Activated T-cell treated with anti-CD3 and anti-CD28 coated beads, Interleukin-2, amount 50 U/mL, for 24 hours (primary cell): ENCODE measurements around the gene CSF2.
A peak's percentile ranks its signal among the peaks of the same experiment; 100 is the strongest.

Source experiments
- DNase-seq: peaks from one replicate; pipeline ENCODE4 v3.0.0-alpha.2; 2020
- H3K27ac Mint-ChIP-seq: 2 replicates; pipeline ENCODE4 v1.8.0; 2020; ENCODE audit warnings: mild to moderate bottlenecking, mixed read lengths
- H3K27me3 Mint-ChIP-seq: 2 replicates; pipeline ENCODE4 v1.8.0; 2020; ENCODE audit warnings: mixed read lengths
- H3K36me3 Mint-ChIP-seq: 2 replicates; pipeline ENCODE4 v1.8.0; 2020; ENCODE audit warnings: low read depth, mixed read lengths
- H3K4me1 Mint-ChIP-seq: 2 replicates; pipeline ENCODE4 v1.8.0; 2020; ENCODE audit warnings: low read depth, mixed read lengths
- H3K4me3 Mint-ChIP-seq: 2 replicates; pipeline ENCODE4 v1.8.0; 2020; ENCODE audit warnings: mild to moderate bottlenecking, moderate library complexity, mixed read lengths
- H3K9me3 Mint-ChIP-seq: 2 replicates; pipeline ENCODE4 v1.8.0; 2020; ENCODE audit warnings: mixed read lengths

CSF2 gene

DNA sequence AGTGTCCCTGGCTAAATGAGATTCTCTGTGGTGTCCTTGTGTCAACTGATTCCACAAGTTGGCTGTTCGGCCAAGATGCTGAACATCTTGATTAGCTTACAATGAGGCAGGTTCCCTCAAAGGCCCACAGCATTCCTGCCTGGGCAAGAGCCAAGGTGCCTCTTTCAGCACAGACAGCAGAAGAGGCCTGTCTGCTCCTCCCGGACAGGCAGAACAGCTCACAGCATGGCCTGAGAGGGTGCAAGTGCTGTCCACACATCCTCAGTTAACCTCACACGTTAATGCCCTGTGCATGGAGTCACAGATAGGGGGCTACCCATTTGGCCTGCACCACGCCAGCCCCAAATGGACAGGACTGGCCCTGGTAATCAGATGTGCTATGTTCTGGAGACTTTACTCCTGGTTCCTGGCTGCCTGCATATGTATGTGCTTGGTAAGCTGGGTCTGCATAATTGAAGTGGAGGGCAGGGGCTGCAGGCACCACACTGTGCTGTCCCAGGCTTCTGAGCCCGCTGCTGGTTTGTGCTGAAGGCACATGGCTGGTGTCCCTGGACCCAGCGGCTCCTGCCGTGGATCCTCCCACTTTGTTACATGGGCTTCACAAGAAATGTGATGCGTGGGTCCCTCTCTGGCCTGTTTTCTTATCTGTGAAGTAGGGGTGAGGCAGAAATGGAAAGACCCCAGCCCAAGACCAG is 8.9 kb downstream of the CSF2 start:
- Mint-ChIP-seq H3K4me3 (peak overlapping the region; percentile 18), H3K4me1 (peaks cover 68% of the 10 kb centered on the region), H3K27me3 (no peaks in the 10 kb centered on the region), H3K9me3 (no peaks in the 10 kb centered on the region), H3K27ac (peak overlapping the region; percentile 88), H3K36me3 (no peaks in the 10 kb centered on the region)
- DNase-seq, result peak; percentile 42

DNA sequence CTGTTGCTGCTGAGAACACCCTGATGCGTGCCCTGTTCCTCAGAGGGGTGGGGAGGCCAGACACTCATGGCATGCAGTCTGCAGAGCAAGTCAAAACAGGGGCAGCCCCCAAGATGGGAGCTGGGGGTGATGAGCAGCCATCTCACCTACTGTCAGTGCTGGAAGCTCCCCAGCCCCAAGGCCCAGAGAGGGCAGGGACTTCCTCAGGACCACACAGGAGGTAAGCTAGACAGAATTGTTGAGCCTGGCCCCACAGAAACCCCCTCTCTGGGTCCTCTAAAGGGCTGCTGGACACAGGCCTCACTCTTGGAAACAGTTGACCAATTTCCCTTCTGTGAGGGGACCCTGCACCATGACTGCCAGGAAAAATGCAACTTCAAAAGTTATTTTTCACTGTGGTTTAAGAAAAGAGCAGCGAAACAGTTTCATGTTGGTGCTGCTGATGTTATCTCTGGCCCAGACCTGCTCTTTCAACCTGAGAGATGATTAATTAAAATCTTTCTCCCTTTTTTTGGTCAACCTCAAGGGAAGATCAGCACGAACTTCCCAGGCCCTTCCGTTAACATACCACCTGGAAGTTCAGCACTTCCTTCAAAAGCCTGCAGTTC is 9.6 kb downstream of the CSF2 start:
- Mint-ChIP-seq H3K4me1 (peaks cover 63% of the 10 kb centered on the region), H3K4me3 (peak overlapping the region; percentile 18), H3K27me3 (no peaks in the 10 kb centered on the region), H3K9me3 (no peaks in the 10 kb centered on the region), H3K36me3 (no peaks in the 10 kb centered on the region), H3K27ac (peak overlapping the region; percentile 88)
- DNase-seq, result peak; percentile 68

DNA sequence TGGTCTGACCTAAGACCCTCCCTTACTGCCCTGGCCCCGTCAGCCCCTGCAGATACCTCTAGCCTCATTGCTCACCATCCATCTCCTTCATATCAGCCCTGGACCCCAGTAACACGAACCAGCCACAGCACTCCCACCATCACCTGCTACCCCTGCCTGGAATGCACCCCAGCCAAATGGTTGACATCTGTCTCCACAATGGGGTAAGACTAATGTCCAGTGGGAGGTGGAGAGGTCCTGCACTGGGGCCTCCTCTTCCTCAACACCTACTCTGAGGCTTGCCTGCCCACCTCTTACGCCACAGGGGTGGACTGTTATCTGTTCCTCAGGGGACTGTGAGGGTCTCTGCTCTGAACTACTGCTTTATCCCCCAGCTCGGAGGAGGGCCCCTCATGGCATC is 12.1 kb downstream of the CSF2 start:
- H3K27ac Mint-ChIP-seq, result peak overlapping the region; percentile 19

DNA sequence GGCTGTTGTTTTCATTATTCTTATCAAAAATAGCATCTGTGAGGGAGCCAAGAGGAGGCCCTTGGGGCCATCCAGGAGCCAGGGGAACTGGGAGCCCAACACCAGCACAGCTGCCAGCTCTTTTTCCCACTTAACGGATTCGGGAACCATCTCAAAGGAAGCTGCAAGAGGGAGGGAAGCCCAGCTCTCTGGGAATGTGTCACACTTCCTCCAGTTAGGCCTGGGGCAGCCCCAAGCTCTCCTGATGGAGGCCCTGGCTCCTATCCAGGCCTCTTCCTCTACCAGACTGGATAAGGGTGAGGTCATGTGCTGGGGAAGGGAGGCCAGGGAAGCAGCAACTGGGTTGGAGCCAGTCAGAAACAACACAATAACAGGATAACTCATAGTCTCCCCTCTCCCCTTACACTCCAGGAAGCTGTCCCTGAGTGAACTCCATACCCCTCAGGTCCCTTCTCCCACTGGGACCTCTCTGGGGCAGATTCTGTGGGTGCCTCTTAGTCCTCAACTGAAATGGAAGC is 12.7 kb downstream of the CSF2 start:
- Mint-ChIP-seq H3K4me1 (peaks cover 61% of the 10 kb centered on the region), H3K4me3 (no peak overlapping the region), H3K27me3 (no peaks in the 10 kb centered on the region), H3K36me3 (no peaks in the 10 kb centered on the region), H3K27ac (no peak overlapping the region), H3K9me3 (peaks cover 3% of the 10 kb centered on the region)
- DNase-seq, result peak; percentile 26

More for the DNA sequence above, 12.1 kb downstream of the CSF2 start:
- Mint-ChIP-seq H3K4me3 (no peak overlapping the region), H3K27me3 (no peaks in the 10 kb centered on the region), H3K9me3 (peaks cover 3% of the 10 kb centered on the region), H3K4me1 (peaks cover 61% of the 10 kb centered on the region), H3K36me3 (no peaks in the 10 kb centered on the region)
- peak; percentile 29 for DNase-seq

DNA sequence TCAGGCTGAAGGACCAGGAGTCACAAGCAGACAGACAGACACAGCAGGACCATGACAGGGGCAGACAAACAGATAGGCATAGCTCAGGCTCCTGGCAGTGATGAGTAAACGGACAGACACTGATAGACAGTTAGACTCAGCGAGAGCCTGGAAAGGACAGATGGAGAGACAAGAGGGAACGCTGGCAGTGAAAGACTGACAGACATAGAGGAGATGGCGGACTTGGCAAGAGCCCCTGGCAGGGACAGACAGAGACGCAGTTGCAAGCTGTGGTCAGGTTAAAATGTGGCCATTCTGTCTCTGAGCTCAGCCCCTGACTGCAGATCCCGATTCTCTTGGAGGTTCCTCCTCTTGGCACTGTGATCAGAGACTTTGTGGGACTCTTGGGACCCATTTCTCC is 13.6 kb downstream of the CSF2 start:
- Mint-ChIP-seq H3K4me1 (peaks cover 53% of the 10 kb centered on the region), H3K4me3 (no peak overlapping the region), H3K36me3 (no peaks in the 10 kb centered on the region), H3K27me3 (no peaks in the 10 kb centered on the region), H3K9me3 (peaks cover 3% of the 10 kb centered on the region), H3K27ac (no peak overlapping the region)
- DNase-seq, result peak; percentile 30

DNA sequence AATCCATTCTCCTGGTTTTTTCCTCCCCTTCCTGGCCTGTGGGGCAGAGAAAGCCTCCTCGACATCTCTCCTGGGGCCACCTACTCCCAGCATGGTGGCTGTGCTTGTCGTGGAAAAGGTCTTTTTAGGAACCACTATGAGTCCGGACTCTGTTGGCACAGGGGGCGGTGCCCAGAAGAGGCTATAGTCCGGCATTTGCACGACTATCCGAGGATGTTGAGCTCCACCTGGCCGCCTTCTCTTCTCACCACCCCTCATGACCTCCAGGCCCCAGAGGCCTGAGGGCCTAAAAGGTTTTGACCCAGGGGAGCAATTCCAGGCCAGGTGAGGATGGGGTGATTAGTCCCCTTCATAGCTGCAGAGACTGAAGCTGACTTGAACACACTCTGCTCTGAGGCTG is 14.1 kb downstream of the CSF2 start:
- peak; percentile 29 for DNase-seq
- Mint-ChIP-seq H3K36me3 (no peaks in the 10 kb centered on the region), H3K27me3 (no peaks in the 10 kb centered on the region), H3K4me3 (no peak overlapping the region), H3K9me3 (peaks cover 3% of the 10 kb centered on the region), H3K4me1 (peaks cover 48% of the 10 kb centered on the region), H3K27ac (no peak overlapping the region)

DNA sequence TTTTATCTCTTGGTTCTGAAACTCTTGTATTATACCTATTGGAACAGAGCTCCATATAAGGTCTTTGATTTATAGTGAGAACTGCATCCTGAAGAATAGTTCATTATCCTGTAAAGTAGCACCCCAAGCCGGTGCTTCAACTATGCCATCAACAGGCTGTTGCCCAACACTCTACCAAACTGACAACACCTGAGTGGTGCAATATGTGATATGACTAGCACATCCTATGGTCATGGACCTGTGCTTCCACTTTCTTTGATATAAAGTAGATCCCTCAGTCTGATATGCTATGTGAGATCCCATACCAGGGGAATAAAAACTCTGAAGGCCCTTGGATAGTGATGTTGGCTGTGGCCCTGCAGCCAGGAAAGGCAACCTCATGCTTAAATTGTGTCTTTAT is 15.8 kb downstream of the CSF2 start:
- Mint-ChIP-seq H3K4me3 (no peak overlapping the region), H3K9me3 (peaks cover 3% of the 10 kb centered on the region), H3K4me1 (peaks cover 39% of the 10 kb centered on the region), H3K27me3 (peaks cover 4% of the 10 kb centered on the region), H3K27ac (no peak overlapping the region), H3K36me3 (no peaks in the 10 kb centered on the region)
- no peak for DNase-seq

DNA sequence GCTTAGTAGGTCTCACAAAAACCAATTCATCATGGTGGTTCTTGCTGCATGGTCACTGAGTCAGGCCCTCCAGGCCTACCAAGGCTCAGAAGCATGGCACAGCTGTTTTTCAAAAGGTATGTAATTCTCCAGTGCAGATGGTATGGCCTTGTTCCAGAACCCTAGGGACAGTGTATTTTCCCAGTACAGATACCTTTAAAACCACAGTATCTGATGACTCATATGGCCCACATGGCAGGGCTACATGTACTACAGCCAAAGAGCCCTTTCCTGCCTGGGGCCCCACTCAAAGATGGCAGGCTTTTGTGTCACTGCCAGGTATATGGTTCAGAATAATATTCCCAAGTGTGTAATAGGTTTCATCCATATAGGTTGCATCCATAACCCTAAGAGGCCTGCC is 16.5 kb downstream of the CSF2 start:
- Mint-ChIP-seq H3K27ac (no peak overlapping the region), H3K9me3 (peaks cover 3% of the 10 kb centered on the region), H3K4me3 (no peak overlapping the region), H3K27me3 (peaks cover 4% of the 10 kb centered on the region), H3K36me3 (no peaks in the 10 kb centered on the region), H3K4me1 (peaks cover 42% of the 10 kb centered on the region)
- peak; percentile 28 for DNase-seq

DNA sequence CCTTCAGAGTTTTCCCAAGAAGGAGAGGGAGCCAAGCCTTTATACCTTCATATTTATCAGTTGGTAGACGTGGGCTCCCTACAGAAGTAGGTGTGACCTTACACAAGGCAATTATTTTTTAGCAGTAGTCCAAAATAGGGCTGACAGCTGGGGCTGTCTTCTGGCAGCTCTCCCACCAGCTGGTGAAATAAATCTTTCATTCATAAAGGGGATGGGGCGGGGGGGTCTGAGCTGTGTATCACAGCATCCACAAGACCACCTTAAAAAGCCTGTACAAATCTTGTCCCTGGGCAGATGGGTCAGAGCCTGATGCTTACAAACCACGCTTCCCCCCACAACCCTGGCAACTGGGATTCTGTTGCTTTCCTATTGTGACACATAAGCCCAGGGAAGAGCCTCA is 19.7 kb downstream of the CSF2 start:
- H3K27me3 Mint-ChIP-seq, result peaks cover 4% of the 10 kb centered on the region
- no peaks in the 10 kb centered on the region for H3K36me3 Mint-ChIP-seq
- H3K4me3 Mint-ChIP-seq, result no peak overlapping the region
- peak; percentile 9 for DNase-seq
- H3K9me3 Mint-ChIP-seq, result peaks cover 3% of the 10 kb centered on the region
- H3K4me1 Mint-ChIP-seq, result peaks cover 57% of the 10 kb centered on the region
- H3K27ac Mint-ChIP-seq, result no peak overlapping the region

DNA sequence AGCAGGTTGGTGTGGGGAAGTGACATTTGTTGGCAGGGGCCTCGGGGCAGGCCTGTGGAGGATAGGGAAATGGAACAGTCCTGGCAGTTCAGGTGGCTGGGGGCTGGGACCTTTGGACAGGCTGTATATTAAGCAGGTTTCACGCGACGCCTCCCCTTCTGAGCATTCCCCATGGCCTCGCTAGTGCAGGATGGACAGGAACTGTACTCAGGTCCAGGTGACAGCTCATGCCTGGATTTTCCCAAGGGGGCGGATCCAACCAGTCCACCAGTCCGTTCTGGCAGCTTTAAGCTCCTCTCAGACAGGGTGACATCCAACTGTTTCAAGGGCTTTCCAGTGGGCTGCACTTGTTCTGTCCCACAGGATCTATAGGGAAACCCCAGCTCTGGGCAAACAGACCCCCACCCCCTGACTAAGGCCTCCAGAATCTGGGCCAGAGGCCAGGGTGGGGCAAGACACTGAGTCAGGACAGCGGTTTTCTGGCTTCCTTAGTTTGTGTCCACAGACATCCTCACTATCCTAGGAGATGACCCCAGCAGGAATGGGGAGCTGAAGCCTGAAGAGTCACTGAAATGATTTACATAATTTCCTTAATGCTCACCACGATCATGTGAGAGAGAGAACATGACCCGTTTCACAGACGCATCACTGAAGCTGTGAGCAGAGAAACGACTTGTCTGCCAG is 20.9 kb downstream of the CSF2 start:
- DNase-seq, result peak; percentile 34
- Mint-ChIP-seq H3K4me3 (no peak overlapping the region), H3K27me3 (peaks cover 4% of the 10 kb centered on the region), H3K4me1 (peaks cover 65% of the 10 kb centered on the region), H3K9me3 (peaks cover 3% of the 10 kb centered on the region), H3K27ac (no peak overlapping the region), H3K36me3 (no peaks in the 10 kb centered on the region)

DNA sequence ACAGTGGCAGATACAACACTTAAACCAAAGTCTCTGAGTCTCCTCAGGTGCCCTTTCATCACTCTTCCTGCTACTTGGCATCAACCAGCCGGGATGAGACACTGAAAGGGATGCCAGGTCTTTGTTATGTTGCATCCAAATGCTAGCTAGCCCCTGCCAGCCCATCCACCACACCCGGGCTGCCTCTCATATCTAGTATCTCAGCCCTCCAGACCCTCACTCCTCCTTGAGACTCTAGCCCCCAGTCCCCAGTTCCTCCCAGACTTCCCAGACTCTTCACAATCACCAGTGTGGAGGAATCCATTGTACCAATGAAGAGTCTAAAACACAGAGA is 21.5 kb downstream of the CSF2 start:
- Mint-ChIP-seq H3K36me3 (no peaks in the 10 kb centered on the region), H3K4me3 (no peak overlapping the region), H3K4me1 (peaks cover 65% of the 10 kb centered on the region), H3K9me3 (peaks cover 1% of the 10 kb centered on the region), H3K27ac (peak overlapping the region; percentile 53), H3K27me3 (peaks cover 4% of the 10 kb centered on the region)
- peak; percentile 35 for DNase-seq

DNA sequence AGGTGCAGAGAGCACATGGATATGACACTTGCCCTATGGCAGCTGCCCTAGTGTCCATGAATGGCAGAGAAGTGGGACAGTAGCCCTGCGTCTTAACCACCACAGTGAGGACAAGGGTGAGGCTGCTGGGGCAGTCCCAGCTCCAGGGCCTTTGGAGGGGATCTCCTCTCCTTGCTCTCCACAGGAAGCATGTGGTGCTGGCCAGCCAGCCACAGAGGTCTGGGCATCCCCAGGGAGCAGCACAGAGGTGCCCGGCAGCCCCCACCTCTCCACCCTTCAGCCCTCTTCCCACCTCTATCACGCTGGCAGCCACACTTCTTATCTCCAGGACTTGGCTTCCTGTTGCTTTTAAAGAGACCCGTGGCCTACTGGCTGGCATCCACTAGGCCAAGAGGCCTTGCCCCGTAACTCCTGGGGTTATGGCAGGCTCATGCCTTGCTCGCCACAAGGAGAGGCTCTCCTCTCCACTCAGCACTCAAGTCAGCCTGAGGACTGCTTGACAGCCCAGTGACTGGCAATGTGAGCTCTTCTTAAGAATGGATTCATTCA is 21.9 kb downstream of the CSF2 start:
- H3K9me3 Mint-ChIP-seq, result no peaks in the 10 kb centered on the region
- H3K27me3 Mint-ChIP-seq, result peaks cover 4% of the 10 kb centered on the region
- H3K4me3 Mint-ChIP-seq, result no peak overlapping the region
- no peak for DNase-seq
- H3K4me1 Mint-ChIP-seq, result peaks cover 65% of the 10 kb centered on the region
- H3K27ac Mint-ChIP-seq, result peak overlapping the region; percentile 18
- no peaks in the 10 kb centered on the region for H3K36me3 Mint-ChIP-seq

DNA sequence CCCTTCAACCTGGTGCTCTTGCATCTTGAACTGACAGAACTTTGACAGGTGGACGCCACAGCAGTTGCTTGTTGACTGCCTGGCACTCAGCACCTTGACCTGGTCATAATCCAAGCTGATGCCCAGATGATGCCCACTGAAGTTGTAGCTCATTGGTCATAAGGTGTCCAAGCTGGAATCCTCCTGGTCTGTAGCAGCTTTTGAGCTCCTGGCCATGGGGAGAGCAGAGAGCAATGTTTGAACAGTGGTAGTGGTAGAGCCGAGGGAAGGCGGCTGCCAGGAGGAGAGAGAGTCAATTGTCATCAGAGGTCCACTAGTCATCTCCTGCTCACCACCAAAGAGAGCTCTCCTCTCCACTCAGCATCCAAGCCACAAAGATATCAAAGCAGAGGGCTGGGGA is 23.3 kb downstream of the CSF2 start:
- Mint-ChIP-seq H3K27me3 (peaks cover 4% of the 10 kb centered on the region), H3K4me1 (peaks cover 77% of the 10 kb centered on the region), H3K9me3 (no peaks in the 10 kb centered on the region), H3K27ac (peak overlapping the region; percentile 73), H3K4me3 (no peak overlapping the region), H3K36me3 (no peaks in the 10 kb centered on the region)
- no peak for DNase-seq

DNA sequence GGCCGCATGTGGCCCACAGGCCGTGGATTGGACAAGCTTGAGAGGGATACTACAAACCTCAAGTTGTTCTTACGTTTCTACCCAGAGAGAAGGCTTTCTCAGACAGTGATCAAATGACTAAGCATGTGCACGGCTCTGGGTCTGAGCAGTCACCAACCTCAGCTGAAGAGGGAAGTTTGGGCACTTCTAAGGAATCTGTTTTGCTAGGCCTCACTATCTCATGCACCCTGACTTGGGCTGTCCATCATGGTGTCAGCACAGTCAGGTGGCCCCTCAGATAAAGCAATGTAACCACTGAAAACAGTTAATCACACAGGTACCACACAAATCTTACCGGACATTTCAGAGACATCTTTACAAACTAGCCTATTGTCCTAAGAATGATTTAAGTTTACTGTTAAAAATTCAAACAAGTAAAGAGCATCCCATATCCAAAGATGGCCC is 24.6 kb downstream of the CSF2 start:
- no peaks in the 10 kb centered on the region for H3K36me3 Mint-ChIP-seq
- peaks cover 4% of the 10 kb centered on the region for H3K27me3 Mint-ChIP-seq
- H3K4me1 Mint-ChIP-seq, result peaks cover 90% of the 10 kb centered on the region
- no peaks in the 10 kb centered on the region for H3K9me3 Mint-ChIP-seq
- H3K27ac Mint-ChIP-seq, result peak overlapping the region; percentile 93
- H3K4me3 Mint-ChIP-seq, result peak overlapping the region; percentile 55
- no peak for DNase-seq

DNA sequence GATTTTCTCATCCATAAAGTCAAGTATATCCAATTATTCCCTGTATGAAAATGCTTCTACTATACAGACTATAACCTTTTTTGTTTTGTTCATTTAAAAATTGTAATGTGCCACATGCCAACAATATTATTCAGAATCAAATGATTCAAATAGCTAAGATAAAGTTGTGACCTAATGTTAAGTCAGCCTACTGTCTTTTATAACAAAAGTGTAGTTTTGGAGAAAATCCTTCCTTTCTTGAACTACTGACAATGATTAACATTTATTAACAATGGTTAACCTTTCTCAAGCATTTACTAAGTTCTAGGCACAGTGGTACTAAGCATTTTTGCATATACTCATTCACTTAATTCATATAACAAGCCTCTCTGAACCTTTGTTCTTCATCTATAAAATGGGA is 25.0 kb downstream of the CSF2 start:
- H3K9me3 Mint-ChIP-seq, result no peaks in the 10 kb centered on the region
- no peak for DNase-seq
- no peaks in the 10 kb centered on the region for H3K36me3 Mint-ChIP-seq
- peak overlapping the region; percentile 93 for H3K27ac Mint-ChIP-seq
- peaks cover 94% of the 10 kb centered on the region for H3K4me1 Mint-ChIP-seq
- peak overlapping the region; percentile 55 for H3K4me3 Mint-ChIP-seq
- H3K27me3 Mint-ChIP-seq, result peaks cover 4% of the 10 kb centered on the region
